K562 (cell line): ENCODE measurements around the gene GADD45G. TPM values are rescaled to one million over a fixed set of nuclear protein-coding genes. Genes with fewer than 3 reads are reported as not detected.
A peak's percentile ranks its signal among the peaks of the same experiment; 100 is the strongest.

ENCODE experiments used
- BRD4 ChIP-seq: fragments of 200-600 bp; sonication (generic); IDR thresholded peaks from 2 replicates; pipeline ENCODE4 v1.6.1; 2017; ENCODE audit warnings: inconsistent platforms
- CCNT2 ChIP-seq: IDR thresholded peaks from 2 replicates; pipeline ENCODE4 v1.6.1; 2011; ENCODE audit warnings: borderline replicate concordance, low read depth, mild to moderate bottlenecking, moderate library complexity, mixed read lengths, low read length; ENCODE audit not compliant: insufficient read length; ENCODE audit errors: extremely low read depth
- DACH1 ChIP-seq: fragments of 450-650 bp; IDR thresholded peaks from 2 replicates; pipeline ENCODE4 v1.6.1; 2018; ENCODE audit not compliant: partially characterized antibody
- FOSL1 ChIP-seq: fragments of 200-800 bp; sonication (Bioruptor generic); conservative IDR thresholded peaks from 2 replicates; pipeline ENCODE4 v1.6.1; 2016; ENCODE audit warnings: missing genetic modification characterization, missing compliant biosample characterization
- FOXM1 ChIP-seq, 2 experiments: fragments of 450-650 bp in 1 of 2; sonication (generic) in 1 of 2; formaldehyde crosslinking in 1 of 2; IDR thresholded peaks; 2 replicates each; pipeline versions ENCODE4 v1.6.1 to v1.9.0; 2017 to 2022; ENCODE audit warnings: low read depth in 2 of 2, mild to moderate bottlenecking in 2 of 2, missing genetic modification reagents in 1 of 2, moderate library complexity in 1 of 2
- HDAC1 ChIP-seq, 2 experiments: fragments of 450-650 bp; IDR thresholded peaks; 2 replicates each; pipeline ENCODE4 v1.6.1; 2016 to 2017; ENCODE audit warnings: inconsistent platforms in 1 of 2, mild to moderate bottlenecking in 1 of 2, moderate library complexity in 1 of 2
- HNRNPH1 ChIP-seq: fragments of 200-400 bp; formaldehyde crosslinking; optimal IDR thresholded peaks from 2 replicates; pipeline ENCODE3; 2017; ENCODE audit warnings: low read depth, mild to moderate bottlenecking, low read length, moderate library complexity
- MYNN ChIP-seq, 2 experiments: sonication (generic); formaldehyde crosslinking in 1 of 2; IDR thresholded peaks; 2 replicates each; pipeline versions ENCODE4 v1.5.0 to v1.6.1; 2016 to 2020; ENCODE audit warnings: antibody characterized with exemption in 1 of 2, missing genetic modification reagents in 1 of 2
- RAD21 ChIP-seq, 2 experiments: fragments of 250-450 bp in 1 of 2; fragments of 450-650 bp in 1 of 2; sonication (Bioruptor Pico) in 1 of 2; formaldehyde crosslinking in 1 of 2; IDR thresholded peaks in 1 of 2; conservative IDR thresholded peaks in 1 of 2; 2 replicates each; pipeline versions ENCODE4 v1.4.0 to v1.8.0; 2020 to 2022; ENCODE audit warnings: mild to moderate bottlenecking in 2 of 2, moderate library complexity in 1 of 2
- SMAD4 ChIP-seq: fragments of 250-450 bp; sonication (Bioruptor Pico); conservative IDR thresholded peaks from 2 replicates; pipeline ENCODE4 v1.8.0; 2021; ENCODE audit warnings: inconsistent platforms, mild to moderate bottlenecking, moderate library complexity
- SMARCA4 ChIP-seq: fragments of 450-650 bp; IDR thresholded peaks from 2 replicates; pipeline ENCODE4 v1.6.1; 2016
- SOX6 ChIP-seq: fragments of 450-650 bp; IDR thresholded peaks from 2 replicates; pipeline ENCODE4 v1.6.1; 2014; ENCODE audit warnings: mild to moderate bottlenecking
- STAT5A ChIP-seq: IDR thresholded peaks from 2 replicates; pipeline ENCODE4 v1.6.1; 2012; ENCODE audit warnings: low read length, inconsistent platforms, borderline replicate concordance
- TAL1 ChIP-seq: fragments of 450-650 bp; IDR thresholded peaks from 2 replicates; pipeline ENCODE4 v1.6.1; 2016; ENCODE audit warnings: mild to moderate bottlenecking
- ZNF134 ChIP-seq: fragments of 250-450 bp; sonication (Bioruptor Pico); conservative IDR thresholded peaks from 2 replicates; pipeline ENCODE4 v1.4.0; 2020
- ZNF436 ChIP-seq: fragments of 250-450, 450-650 bp; sonication (Bioruptor Pico); formaldehyde crosslinking; IDR thresholded peaks from 2 replicates; pipeline ENCODE4 v1.7.0; 2020; ENCODE audit warnings: mild to moderate bottlenecking
- ZNF589 ChIP-seq: fragments of 200-800 bp; sonication (Bioruptor generic); IDR thresholded peaks from 2 replicates; pipeline ENCODE4 v1.6.1; 2016; ENCODE audit warnings: low read depth, missing genetic modification characterization, missing compliant biosample characterization
- ZNF764 ChIP-seq: fragments of 250-450 bp; sonication (Bioruptor Pico); IDR thresholded peaks from 2 replicates; pipeline ENCODE4 v1.4.0; 2020; ENCODE audit warnings: low read depth, mild to moderate bottlenecking, moderate library complexity
- ZNF766 ChIP-seq: fragments of 200-800 bp; sonication (Bioruptor generic); conservative IDR thresholded peaks from 2 replicates; pipeline ENCODE4 v1.6.1; 2016; ENCODE audit warnings: missing genetic modification characterization, missing compliant biosample characterization
- polyA plus RNA-seq, 8 experiments: library from polyadenylated mRNA; depleted of rRNA in 4 of 8; stranded (reverse) in 5 of 8; unstranded in 3 of 8; fragments of >200 nt; fragmentation: Nextera tagmentation in 2 of 8; fragmentation: Illumina TruSeq in 1 of 8; extraction: Ambion mirVana in 2 of 8; extraction: Trizol in 1 of 8; gene quantifications; 2 replicates each; pipeline versions ENCODE4 v1.2.1 to v1.2.3, GENCODE V29; 2011 to 2014; ENCODE audit warnings: inconsistent platforms in 1 of 8, missing spikeins in 1 of 8
- total RNA-seq, 7 experiments: library from RNA; depleted of rRNA in 6 of 7; stranded (reverse); fragments of >200 nt in 6 of 7; fragmentation: Illumina TruSeq in 2 of 7; extraction: Trizol in 2 of 7; gene quantifications; 2 replicates each; pipeline versions ENCODE4 v1.2.1 to v1.2.3, GENCODE V29; 2011 to 2021; ENCODE audit warnings: low replicate concordance in 1 of 7
- TF ChIP-seq, protein P1 (sequence below): fragments of 450-650 bp; IDR thresholded peaks from 2 replicates; pipeline ENCODE4 v1.6.1; 2018; ENCODE audit warnings: mild to moderate bottlenecking, low read depth; ENCODE audit not compliant: partially characterized antibody
- TF ChIP-seq, protein P2 (sequence below): sonication (generic); formaldehyde crosslinking; IDR thresholded peaks from 2 replicates; pipeline ENCODE4 v1.8.1; 2022; ENCODE audit warnings: missing genetic modification reagents
- TF ChIP-seq, protein P3 (sequence below): fragments of 450-650 bp; IDR thresholded peaks from 2 replicates; pipeline ENCODE4 v1.6.1; 2016; ENCODE audit warnings: antibody characterized with exemption
- TF ChIP-seq, protein P4 (sequence below): fragments of 450-650 bp; IDR thresholded peaks from 2 replicates; pipeline ENCODE4 v1.6.1; 2016; ENCODE audit warnings: low read depth, mild to moderate bottlenecking, moderate library complexity

The GADD45G gene
- total and polyA plus RNA-seq, 9 of the 15 experiments (the other 6 are each of a cell fraction or from before 2014, with no cell fraction given), result 0.20 to 0.34 TPM; not detected in 7

DNA sequence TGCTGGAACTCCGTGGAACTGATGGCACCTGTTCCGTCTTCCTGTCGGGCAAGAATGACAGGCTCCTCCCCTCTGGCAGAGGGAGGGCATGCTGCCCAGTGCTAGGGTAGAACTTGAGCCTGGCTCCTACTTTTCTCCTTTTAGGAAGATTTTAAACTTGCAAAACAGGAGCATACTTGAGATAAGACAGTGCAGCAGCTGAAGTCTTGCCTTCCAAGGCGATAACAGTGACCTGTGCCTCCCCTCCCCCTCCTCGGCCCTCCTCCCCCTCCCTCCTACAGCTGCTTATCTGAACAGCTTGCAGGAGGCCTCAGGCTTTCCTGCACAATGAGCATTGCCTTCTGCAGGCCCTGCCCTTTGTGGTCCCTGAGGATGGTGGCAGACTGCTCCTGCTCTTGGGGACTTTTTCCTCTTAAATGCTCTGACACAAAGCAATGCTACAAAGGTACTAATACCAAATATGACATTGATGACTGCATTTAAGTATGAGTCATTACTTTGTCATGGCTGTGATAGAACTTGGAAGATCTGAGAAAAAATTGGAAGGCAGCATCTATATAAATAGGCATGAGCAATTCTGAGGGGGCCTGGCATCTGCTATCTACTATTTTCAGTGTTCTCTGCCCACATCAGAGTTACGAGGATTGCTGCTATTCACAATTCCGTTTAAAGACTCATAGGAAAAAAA, 2.0 kb downstream of the GADD45G start (continued):
- no peak for TF ChIP-seq HNRNPH1
- peak in 1 of 2 experiments; percentile 78; a peak in 2 of 4 replicates for TF ChIP-seq HDAC1 (IDR thresholded peaks at IDR 0.05)
- peak; percentile 73; the same call in 1 of the 2 replicates for TF ChIP-seq ZNF589 (CRISPR knock-in tag)
- peak; percentile 65 for TF ChIP-seq FOSL1 (tag)
- TF ChIP-seq CCNT2, result peak; percentile 24
- TF ChIP-seq SMARCA4, result peak; percentile 62; the same call in 1 of the 2 replicates
- no peak for TF ChIP-seq BRD4
- TF ChIP-seq, protein P1, sequence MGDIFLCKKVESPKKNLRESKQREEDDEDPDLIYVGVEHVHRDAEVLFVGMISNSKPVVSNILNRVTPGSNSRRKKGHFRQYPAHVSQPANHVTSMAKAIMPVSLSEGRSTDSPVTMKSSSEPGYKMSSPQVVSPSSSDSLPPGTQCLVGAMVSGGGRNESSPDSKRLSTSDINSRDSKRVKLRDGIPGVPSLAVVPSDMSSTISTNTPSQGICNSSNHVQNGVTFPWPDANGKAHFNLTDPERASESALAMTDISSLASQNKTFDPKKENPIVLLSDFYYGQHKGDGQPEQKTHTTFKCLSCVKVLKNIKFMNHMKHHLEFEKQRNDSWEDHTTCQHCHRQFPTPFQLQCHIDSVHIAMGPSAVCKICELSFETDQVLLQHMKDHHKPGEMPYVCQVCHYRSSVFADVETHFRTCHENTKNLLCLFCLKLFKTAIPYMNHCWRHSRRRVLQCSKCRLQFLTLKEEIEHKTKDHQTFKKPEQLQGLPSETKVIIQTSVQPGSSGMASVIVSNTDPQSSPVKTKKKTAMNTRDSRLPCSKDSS, result no peak
- no peak for TF ChIP-seq ZNF764
- TF ChIP-seq RAD21 (CRISPR knock-in tag; conservative IDR thresholded peaks at IDR 0.05 in 1 of 2, IDR thresholded peaks at IDR 0.05 in 1 of 2), result 0 out of 4 replicates have a peak, but pooled peaks of 1 of the 2 experiments have one; percentile 2
- TF ChIP-seq ZNF134, result no peak
- TF ChIP-seq, protein P2, sequence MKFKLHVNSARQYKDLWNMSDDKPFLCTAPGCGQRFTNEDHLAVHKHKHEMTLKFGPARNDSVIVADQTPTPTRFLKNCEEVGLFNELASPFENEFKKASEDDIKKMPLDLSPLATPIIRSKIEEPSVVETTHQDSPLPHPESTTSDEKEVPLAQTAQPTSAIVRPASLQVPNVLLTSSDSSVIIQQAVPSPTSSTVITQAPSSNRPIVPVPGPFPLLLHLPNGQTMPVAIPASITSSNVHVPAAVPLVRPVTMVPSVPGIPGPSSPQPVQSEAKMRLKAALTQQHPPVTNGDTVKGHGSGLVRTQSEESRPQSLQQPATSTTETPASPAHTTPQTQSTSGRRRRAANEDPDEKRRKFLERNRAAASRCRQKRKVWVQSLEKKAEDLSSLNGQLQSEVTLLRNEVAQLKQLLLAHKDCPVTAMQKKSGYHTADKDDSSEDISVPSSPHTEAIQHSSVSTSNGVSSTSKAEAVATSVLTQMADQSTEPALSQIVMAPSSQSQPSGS, result no peak
- TF ChIP-seq ZNF766 (CRISPR knock-in tag), result peak; percentile 52; the same call in 1 of the 2 replicates
- TF ChIP-seq STAT5A, result peak; percentile 63; the same call in 1 of the 2 replicates
- TF ChIP-seq MYNN (IDR thresholded peaks at IDR 0.05), result no peak
- TF ChIP-seq MYNN (CRISPR knock-in tag; IDR thresholded peaks at IDR 0.05), result no peak
- no peak for TF ChIP-seq ZNF436 (CRISPR knock-in tag)
- peak; percentile 88 for TF ChIP-seq TAL1
- TF ChIP-seq FOXM1 (IDR thresholded peaks at IDR 0.05; ENCODE audit: low read depth), result peak; percentile 36; the same call in 1 of the 2 replicates
- TF ChIP-seq FOXM1 (CRISPR knock-in tag; IDR thresholded peaks at IDR 0.05; ENCODE audit: low read depth), result no peak
- TF ChIP-seq, protein P3, sequence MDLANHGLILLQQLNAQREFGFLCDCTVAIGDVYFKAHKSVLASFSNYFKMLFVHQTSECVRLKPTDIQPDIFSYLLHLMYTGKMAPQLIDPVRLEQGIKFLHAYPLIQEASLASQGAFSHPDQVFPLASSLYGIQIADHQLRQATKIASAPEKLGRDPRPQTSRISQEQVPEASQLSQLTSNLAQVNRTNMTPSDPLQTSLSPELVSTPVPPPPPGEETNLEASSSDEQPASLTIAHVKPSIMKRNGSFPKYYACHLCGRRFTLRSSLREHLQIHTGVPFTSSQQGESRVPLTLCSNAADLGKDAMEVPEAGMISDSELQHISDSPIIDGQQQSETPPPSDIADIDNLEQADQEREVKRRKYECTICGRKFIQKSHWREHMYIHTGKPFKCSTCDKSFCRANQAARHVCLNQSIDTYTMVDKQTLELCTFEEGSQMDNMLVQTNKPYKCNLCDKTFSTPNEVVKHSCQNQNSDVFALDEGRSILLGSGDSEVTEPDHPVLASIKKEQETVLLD, result no peak
- TF ChIP-seq, protein P4, sequence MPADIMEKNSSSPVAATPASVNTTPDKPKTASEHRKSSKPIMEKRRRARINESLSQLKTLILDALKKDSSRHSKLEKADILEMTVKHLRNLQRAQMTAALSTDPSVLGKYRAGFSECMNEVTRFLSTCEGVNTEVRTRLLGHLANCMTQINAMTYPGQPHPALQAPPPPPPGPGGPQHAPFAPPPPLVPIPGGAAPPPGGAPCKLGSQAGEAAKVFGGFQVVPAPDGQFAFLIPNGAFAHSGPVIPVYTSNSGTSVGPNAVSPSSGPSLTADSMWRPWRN, result 0 out of 2 replicates have a peak, but pooled peaks have one; percentile 31
- peak; percentile 9 for TF ChIP-seq DACH1
- TF ChIP-seq SOX6, result peak; percentile 40; the same call in 1 of the 2 replicates
- TF ChIP-seq SMAD4 (CRISPR knock-in tag), result 0 out of 2 replicates have a peak, but pooled peaks have one; percentile 18
